ENCODE measurements around the gene NCLN. TPM values are rescaled to one million over a fixed set of nuclear protein-coding genes. Genes with fewer than 3 reads are reported as not detected.

NCLN gene, protein sequence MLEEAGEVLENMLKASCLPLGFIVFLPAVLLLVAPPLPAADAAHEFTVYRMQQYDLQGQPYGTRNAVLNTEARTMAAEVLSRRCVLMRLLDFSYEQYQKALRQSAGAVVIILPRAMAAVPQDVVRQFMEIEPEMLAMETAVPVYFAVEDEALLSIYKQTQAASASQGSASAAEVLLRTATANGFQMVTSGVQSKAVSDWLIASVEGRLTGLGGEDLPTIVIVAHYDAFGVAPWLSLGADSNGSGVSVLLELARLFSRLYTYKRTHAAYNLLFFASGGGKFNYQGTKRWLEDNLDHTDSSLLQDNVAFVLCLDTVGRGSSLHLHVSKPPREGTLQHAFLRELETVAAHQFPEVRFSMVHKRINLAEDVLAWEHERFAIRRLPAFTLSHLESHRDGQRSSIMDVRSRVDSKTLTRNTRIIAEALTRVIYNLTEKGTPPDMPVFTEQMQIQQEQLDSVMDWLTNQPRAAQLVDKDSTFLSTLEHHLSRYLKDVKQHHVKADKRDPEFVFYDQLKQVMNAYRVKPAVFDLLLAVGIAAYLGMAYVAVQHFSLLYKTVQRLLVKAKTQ
- total RNA-seq: 53.4 and 58.3 TPM in 2 replicates

DNA sequence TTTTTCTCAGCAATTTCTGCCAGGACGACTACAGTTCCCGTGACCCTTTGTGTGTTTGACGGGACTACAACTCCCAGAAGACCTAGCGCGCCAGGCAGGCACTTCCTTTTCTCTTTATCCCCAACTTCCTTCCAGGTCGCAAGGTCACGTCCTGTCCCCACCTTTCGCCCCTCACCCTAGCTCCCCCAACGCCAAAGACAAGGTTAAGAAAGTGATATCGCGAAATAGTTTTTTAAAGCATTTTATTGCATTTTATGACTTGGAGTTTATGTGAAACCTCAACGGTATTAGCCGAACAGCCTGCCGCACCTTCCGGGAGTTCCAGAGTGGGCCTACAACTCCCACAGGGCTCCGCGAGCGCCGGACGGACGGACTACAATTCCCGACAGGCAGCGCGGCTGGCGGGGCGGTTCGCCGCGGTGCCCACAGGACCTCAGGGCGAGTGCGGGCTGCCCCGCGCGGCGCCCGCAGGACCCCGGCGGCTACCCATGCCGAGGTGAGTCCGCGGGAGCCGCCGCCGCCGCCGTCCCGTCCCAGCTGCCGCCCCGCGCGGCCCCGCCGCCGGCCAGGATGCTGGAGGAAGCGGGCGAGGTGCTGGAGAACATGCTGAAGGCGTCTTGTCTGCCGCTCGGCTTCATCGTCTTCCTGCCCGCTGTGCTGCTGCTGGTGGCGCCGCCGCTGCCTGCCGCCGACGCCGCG, at the start of gene NCLN:
Gene NCLN (plus strand): TSS at position 470 of the 699 bp plus-strand sequence. CDS start 101 bp downstream, at position 571.

DNA sequence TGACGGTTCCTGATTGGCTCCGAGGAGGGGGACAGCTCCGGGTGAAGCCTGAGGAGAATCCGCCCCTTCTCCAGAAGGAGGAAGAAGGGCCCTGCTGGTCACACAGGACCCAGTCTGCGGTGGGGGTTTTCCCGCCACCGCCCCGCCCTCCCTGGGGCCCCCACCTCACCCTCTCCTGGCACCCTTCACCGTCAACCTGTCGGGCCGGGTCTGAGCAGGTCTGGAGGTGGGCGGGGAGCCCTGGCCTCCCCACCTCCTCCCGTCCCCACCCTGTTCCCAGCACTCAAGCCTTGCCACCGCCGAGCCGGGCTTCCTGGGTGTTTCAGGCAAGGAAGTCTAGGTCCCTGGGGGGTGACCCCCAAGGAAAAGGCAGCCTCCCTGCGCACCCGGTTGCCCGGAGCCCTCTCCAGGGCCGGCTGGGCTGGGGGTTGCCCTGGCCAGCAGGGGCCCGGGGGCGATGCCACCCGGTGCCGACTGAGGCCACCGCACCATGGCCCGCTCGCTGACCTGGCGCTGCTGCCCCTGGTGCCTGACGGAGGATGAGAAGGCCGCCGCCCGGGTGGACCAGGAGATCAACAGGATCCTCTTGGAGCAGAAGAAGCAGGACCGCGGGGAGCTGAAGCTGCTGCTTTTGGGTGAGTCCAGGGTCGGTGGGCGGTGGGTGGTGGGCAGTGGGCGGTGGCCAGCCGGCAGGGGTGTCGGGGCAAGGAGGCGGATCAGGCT, 49.6 kb upstream of the NCLN start, which contains the start of gene GNA15:
Gene GNA15 (plus strand): TSS at position 73 of the 723 bp plus-strand sequence. CDS start 418 bp downstream, at position 491.

DNA sequence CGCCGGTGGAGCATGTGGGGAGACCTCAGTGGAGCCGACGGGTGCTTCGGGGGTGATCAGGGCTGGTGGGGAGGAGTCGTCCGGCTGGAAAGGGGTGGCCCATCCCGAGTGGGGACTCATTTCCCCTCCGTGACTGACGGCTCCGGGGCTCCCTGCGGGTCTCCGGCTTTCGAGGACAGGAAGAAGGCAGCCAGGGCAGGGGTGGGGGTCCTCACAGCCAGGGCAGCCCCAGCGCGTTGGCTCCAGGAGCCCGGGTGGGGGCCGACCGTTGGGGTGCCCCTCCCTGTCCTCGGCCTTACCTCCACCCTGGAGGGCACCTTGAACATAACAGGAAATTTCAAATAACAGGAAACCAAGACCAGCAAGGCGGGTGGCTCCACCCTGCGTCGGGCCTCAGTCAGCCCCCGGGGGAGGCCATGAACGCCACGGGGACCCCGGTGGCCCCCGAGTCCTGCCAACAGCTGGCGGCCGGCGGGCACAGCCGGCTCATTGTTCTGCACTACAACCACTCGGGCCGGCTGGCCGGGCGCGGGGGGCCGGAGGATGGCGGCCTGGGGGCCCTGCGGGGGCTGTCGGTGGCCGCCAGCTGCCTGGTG, 7.3 kb upstream of the NCLN start, which contains the start of gene S1PR4:
Gene S1PR4 (plus strand): TSS at position 393 of the 596 bp plus-strand sequence. CDS start 24 bp downstream, at position 417.

DNA sequence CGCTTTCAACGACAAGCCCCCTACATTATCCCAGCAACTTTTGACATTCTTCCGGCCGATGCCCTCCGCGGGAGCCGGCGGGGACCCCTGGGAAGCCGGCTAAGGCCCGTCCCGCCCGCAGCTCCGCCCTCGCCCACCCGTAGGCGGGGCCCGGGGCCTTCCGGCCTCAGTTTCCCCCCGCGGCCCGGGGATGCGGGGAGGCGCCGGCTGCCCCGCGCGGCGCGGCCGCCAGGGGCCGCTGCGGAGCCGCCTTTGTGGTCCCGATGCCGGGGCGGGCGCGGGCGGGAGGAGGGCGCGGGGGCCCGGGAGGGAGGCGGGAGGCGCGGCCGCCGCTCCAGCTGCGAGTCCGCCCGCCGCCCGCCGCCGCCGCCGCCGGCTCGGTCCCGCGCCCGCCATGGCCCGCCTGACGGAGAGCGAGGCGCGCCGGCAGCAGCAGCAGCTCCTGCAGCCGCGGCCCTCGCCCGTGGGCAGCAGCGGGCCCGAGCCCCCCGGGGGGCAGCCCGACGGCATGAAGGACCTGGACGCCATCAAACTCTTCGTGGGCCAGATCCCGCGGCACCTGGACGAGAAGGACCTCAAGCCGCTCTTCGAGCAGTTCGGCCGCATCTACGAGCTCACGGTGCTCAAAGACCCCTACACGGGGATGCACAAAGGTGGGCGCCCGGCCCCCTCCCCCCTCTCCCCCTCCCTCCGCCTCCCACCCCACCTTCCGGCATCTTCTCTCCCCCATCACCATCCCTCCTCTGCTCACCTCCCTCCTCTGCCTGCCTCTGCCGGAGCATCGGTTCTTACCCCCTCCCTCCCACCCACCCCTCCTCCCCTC, 38.8 kb downstream of the NCLN start, which contains the start of gene CELF5:
Gene CELF5 (plus strand): TSS at position 316 of the 823 bp plus-strand sequence. CDS start 79 bp downstream, at position 395.

Other genes with a start within 250 kb of the NCLN start
- gene ZNF77, start 241.0 kb upstream of the NCLN start, total RNA-seq: 0.43 and 1.9 TPM in 2 replicates
- 1.6 TPM in 1 of 2 replicates, not detected in the other for gene TLE6, start 208.4 kb upstream of the NCLN start, total RNA-seq
- 11.7 and 13.1 TPM in 2 replicates for gene TLE2, start 156.7 kb upstream of the NCLN start, total RNA-seq
- gene TLE5, start 123.4 kb upstream of the NCLN start, total RNA-seq: 229 and 330 TPM in 2 replicates
- gene GNA11, start 91.6 kb upstream of the NCLN start, total RNA-seq: 43.2 and 66.9 TPM in 2 replicates
- not detected in 2 replicates for gene GNA15, start 49.9 kb upstream of the NCLN start, total RNA-seq
- gene S1PR4, start 7.2 kb upstream of the NCLN start, total RNA-seq: not detected in 2 replicates
- gene CELF5, start 38.7 kb downstream of the NCLN start, total RNA-seq: not detected in 2 replicates
- gene NFIC, start 180.7 kb downstream of the NCLN start, total RNA-seq: 36.3 and 65.0 TPM in 2 replicates

All from pericardium fibroblast (primary cell).